GM12892 (cell line): ENCODE results near the gene TBX5.

Experiments used
- POLR2A ChIP-seq: IDR thresholded peaks from 2 replicates; pipeline ENCODE4 v1.6.1; 2011; ENCODE audit warnings: low read depth, low read length, control low read depth
- POLR2AphosphoS5 ChIP-seq: IDR thresholded peaks from 2 replicates; pipeline ENCODE4 v1.6.1; 2011; ENCODE audit warnings: low read depth, low read length, control low read depth

- TF ChIP-seq POLR2AphosphoS5 (no peak), POLR2A (no peak)
These were observed 66.3 kb downstream of the TBX5 start for GRCh38 chr12:114339626-114340025.
